WTC11 (cell line): Measurements from ENCODE around the gene PTPRN2. TPM values are rescaled to one million over a fixed set of nuclear protein-coding genes. Genes with fewer than 3 reads are reported as not detected.

Experiments used
- ATAC-seq: fragments of 200-7000 bp; cut with Tn5 transposase; 2 replicates; pipeline ENCODE4 v1.10.0; 2021; ENCODE audit warnings: mild to moderate bottlenecking, moderate library complexity
- CTCF ChIA-PET: fragments of 300-600 bp; sonication (Branson Sonifier 250); formaldehyde crosslinking; loops from one replicate; lab custom pipeline; 2021; ENCODE audit warnings: antibody characterized with exemption; lab: Charles Lee
- POLR2A ChIA-PET: fragments of 350-600 bp; sonication (Branson Sonifier 250); formaldehyde crosslinking; loops from one replicate; lab custom pipeline; 2021; ENCODE audit warnings: antibody characterized with exemption; lab: Charles Lee
- DNase-seq: peaks from one replicate; pipeline ENCODE4 v3.0.0; 2021; ENCODE audit warnings: low spot score
- H3K27ac Mint-ChIP-seq: 2 replicates; pipeline ENCODE4 v1.8.0; 2021; ENCODE audit warnings: mixed read lengths
- H3K27me3 Mint-ChIP-seq: 2 replicates; pipeline ENCODE4 v1.8.0; 2021; ENCODE audit warnings: low read depth, mild to moderate bottlenecking, moderate library complexity, mixed read lengths
- H3K36me3 Mint-ChIP-seq: 2 replicates; pipeline ENCODE4 v1.8.0; 2021; ENCODE audit warnings: mixed read lengths
- H3K4me1 Mint-ChIP-seq: 2 replicates; pipeline ENCODE4 v1.8.0; 2022; ENCODE audit warnings: mixed read lengths
- H3K4me3 Mint-ChIP-seq: 2 replicates; pipeline ENCODE4 v1.8.0; 2021; ENCODE audit warnings: mild to moderate bottlenecking, moderate library complexity, mixed read lengths
- H3K9me3 Mint-ChIP-seq: 2 replicates; pipeline ENCODE4 v1.8.0; 2021; ENCODE audit warnings: mixed read lengths
- CREB1 ChIP-seq: sonication (generic); formaldehyde crosslinking; IDR thresholded peaks from 2 replicates; pipeline ENCODE4 v1.8.0; 2023; ENCODE audit warnings: mild to moderate bottlenecking, missing genetic modification reagents
- E2F4 ChIP-seq: sonication (generic); formaldehyde crosslinking; IDR thresholded peaks from 2 replicates; pipeline ENCODE4 v1.8.1; 2022; ENCODE audit warnings: low read depth, mild to moderate bottlenecking, moderate library complexity, missing genetic modification reagents, borderline replicate concordance
- ELF4 ChIP-seq: sonication (generic); formaldehyde crosslinking; IDR thresholded peaks from 2 replicates; pipeline ENCODE4 v1.8.1; 2022; ENCODE audit warnings: low read depth, mild to moderate bottlenecking, moderate library complexity, missing genetic modification reagents
- MLX ChIP-seq: sonication (generic); formaldehyde crosslinking; IDR thresholded peaks from 2 replicates; pipeline ENCODE4 v1.8.1; 2023; ENCODE audit warnings: mild to moderate bottlenecking, missing genetic modification reagents, moderate library complexity
- MYBL2 ChIP-seq: sonication (generic); formaldehyde crosslinking; IDR thresholded peaks from 2 replicates; pipeline ENCODE4 v1.8.1; 2023; ENCODE audit warnings: mild to moderate bottlenecking, moderate library complexity, missing genetic modification reagents
- NFATC4 ChIP-seq: fragments of 250-450 bp; sonication (Bioruptor Pico); IDR thresholded peaks from 2 replicates; pipeline ENCODE4 v1.9.0; 2021; ENCODE audit warnings: mild to moderate bottlenecking
- NFYB ChIP-seq: sonication (generic); formaldehyde crosslinking; conservative IDR thresholded peaks from 2 replicates; pipeline ENCODE4 v1.8.0; 2022; ENCODE audit warnings: low read depth, missing genetic modification reagents
- PRDM15 ChIP-seq: sonication (generic); formaldehyde crosslinking; IDR thresholded peaks from 2 replicates; pipeline ENCODE4 v1.8.0; 2022; ENCODE audit warnings: missing genetic modification reagents
- STAT6 ChIP-seq: sonication (generic); formaldehyde crosslinking; conservative IDR thresholded peaks from 2 replicates; pipeline ENCODE4 v1.8.1; 2023; ENCODE audit warnings: mild to moderate bottlenecking, low read depth, missing genetic modification reagents, moderate library complexity
- TEAD4 ChIP-seq: sonication (generic); formaldehyde crosslinking; IDR thresholded peaks from 2 replicates; pipeline ENCODE4 v1.8.0; 2022; ENCODE audit warnings: mild to moderate bottlenecking, missing genetic modification reagents
- ZBTB43 ChIP-seq: sonication (generic); formaldehyde crosslinking; IDR thresholded peaks from 2 replicates; pipeline ENCODE4 v1.8.1; 2023; ENCODE audit warnings: mild to moderate bottlenecking, missing genetic modification reagents
- ZSCAN18 ChIP-seq: fragments of 250-450 bp; sonication (Bioruptor Pico); IDR thresholded peaks from 2 replicates; pipeline ENCODE4 v2.1.2; 2022; ENCODE audit warnings: mild to moderate bottlenecking, moderate library complexity
- total RNA-seq: library from RNA; stranded (reverse); gene quantifications from 3 replicates; pipeline ENCODE4 v1.2.3, GENCODE V29; 2021

PTPRN2 gene
- total RNA-seq, 1 experiment from 2014 or later, result 4.7 TPM

GRCh38 chr7:157634401-157635147 is 953.0 kb downstream of the PTPRN2 start (continued):
- no peak for TF ChIP-seq STAT6 (CRISPR knock-in tag)
- no peak for TF ChIP-seq NFYB (CRISPR knock-in tag)
- no peak for TF ChIP-seq ELF4
- no peak for TF ChIP-seq CREB1 (CRISPR knock-in tag)

- CTCF ChIA-PET, result no interaction called here
These were observed 954.0 kb downstream of the PTPRN2 start for GRCh38 chr7:157633465-157634185.

More at GRCh38 chr7:157633465-157634185, 954.0 kb downstream of the PTPRN2 start:
- ATAC-seq (no peak), DNase-seq (no peak)
- no peaks in the 10 kb centered on the region for H3K4me1 Mint-ChIP-seq
- H3K36me3 Mint-ChIP-seq, result peaks cover 12% of the 10 kb centered on the region; the same call in 1 of the 2 replicates
- TF ChIP-seq MLX (CRISPR knock-in tag) (no peak), ZBTB43 (CRISPR knock-in tag) (no peak), NFATC4 (CRISPR knock-in tag) (no peak), MYBL2 (no peak), TEAD4 (CRISPR knock-in tag) (no peak), E2F4 (CRISPR knock-in tag) (no peak), ZSCAN18 (CRISPR knock-in tag) (no peak), CREB1 (CRISPR knock-in tag) (no peak), PRDM15 (CRISPR knock-in tag) (no peak)
- POLR2A ChIA-PET, result no interaction called here
- no peak overlapping the region for H3K4me3 Mint-ChIP-seq
- H3K9me3 Mint-ChIP-seq, result peaks cover 43% of the 10 kb centered on the region
- no peak overlapping the region for H3K27ac Mint-ChIP-seq
- peaks cover 9% of the 10 kb centered on the region for H3K27me3 Mint-ChIP-seq
